ENCODE measurements around the gene ACE.
"Not testable (repeated sequence)": the region's sequence is repeated elsewhere in the genome, so short reads cannot be mapped to it uniquely, and the experiment has no call there.

The ACE gene

GRCh38 chr17:63447471-63448009, 29.3 kb upstream of the ACE start:
- no peak for DNase-seq (ENCODE audit: low read depth)
- TF ChIP-seq, protein P1, sequence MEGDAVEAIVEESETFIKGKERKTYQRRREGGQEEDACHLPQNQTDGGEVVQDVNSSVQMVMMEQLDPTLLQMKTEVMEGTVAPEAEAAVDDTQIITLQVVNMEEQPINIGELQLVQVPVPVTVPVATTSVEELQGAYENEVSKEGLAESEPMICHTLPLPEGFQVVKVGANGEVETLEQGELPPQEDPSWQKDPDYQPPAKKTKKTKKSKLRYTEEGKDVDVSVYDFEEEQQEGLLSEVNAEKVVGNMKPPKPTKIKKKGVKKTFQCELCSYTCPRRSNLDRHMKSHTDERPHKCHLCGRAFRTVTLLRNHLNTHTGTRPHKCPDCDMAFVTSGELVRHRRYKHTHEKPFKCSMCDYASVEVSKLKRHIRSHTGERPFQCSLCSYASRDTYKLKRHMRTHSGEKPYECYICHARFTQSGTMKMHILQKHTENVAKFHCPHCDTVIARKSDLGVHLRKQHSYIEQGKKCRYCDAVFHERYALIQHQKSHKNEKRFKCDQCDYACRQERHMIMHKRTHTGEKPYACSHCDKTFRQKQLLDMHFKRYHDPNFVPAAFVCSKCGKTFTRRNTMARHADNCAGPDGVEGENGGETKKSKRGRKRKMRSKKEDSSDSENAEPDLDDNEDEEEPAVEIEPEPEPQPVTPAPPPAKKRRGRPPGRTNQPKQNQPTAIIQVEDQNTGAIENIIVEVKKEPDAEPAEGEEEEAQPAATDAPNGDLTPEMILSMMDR (IDR thresholded peaks at IDR 0.05; ENCODE audit: control insufficient read depth, insufficient read depth, low read depth, low read length, missing control alignments), result no peak
- H3K4me3 ChIP-seq (ENCODE audit: control insufficient read depth, low read depth, low read length), result no peak overlapping the region

DNA sequence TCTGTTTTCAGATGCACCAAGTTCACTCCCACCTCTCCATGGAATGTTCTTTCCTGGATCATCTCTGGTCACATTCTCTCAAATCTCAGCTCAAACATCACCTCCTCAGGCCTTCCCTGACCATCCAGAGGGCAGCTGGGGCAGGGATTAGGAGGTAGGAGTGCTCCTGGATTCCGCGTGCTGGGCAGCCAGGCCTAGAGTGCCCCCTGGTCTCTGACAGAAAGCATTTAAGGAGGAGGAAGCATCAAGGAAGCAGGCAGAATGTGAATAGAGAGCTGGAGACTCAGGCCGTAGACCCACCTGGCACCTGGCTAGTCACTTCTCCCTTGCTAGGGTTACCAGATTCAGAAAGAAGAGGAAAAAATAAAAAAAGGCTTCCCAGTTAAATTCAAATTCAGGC, 28.2 kb upstream of the ACE start:
- TF ChIP-seq, protein P1 (IDR thresholded peaks at IDR 0.05; ENCODE audit: control insufficient read depth, insufficient read depth, low read depth, low read length, missing control alignments), result no peak
- DNase-seq (ENCODE audit: low read depth), result no peak
- no peak overlapping the region for H3K4me3 ChIP-seq (ENCODE audit: control insufficient read depth, low read depth, low read length)

- no peak overlapping the region for H3K4me3 ChIP-seq (ENCODE audit: control insufficient read depth, low read depth, low read length)
- TF ChIP-seq, protein P1 (IDR thresholded peaks at IDR 0.05; ENCODE audit: control insufficient read depth, insufficient read depth, low read depth, low read length, missing control alignments), result no peak
- DNase-seq (ENCODE audit: low read depth), result no peak
Measured at GRCh38 chr17:63450551-63450950, 26.3 kb upstream of the ACE start.

- H3K4me3 ChIP-seq (ENCODE audit: control insufficient read depth, low read depth, low read length), result no peak overlapping the region
- DNase-seq (ENCODE audit: low read depth), result no peak
- TF ChIP-seq, protein P1 (IDR thresholded peaks at IDR 0.05; ENCODE audit: control insufficient read depth, insufficient read depth, low read depth, low read length, missing control alignments), result no peak
Measured at GRCh38 chr17:63451150-63451549, 25.7 kb upstream of the ACE start.

- no peak overlapping the region for H3K4me3 ChIP-seq (ENCODE audit: control insufficient read depth, low read depth, low read length)
- no peak for DNase-seq (ENCODE audit: low read depth)
- TF ChIP-seq, protein P1 (IDR thresholded peaks at IDR 0.05; ENCODE audit: control insufficient read depth, insufficient read depth, low read depth, low read length, missing control alignments), result no peak
Measured at GRCh38 chr17:63452046-63452961, 24.6 kb upstream of the ACE start.

DNA sequence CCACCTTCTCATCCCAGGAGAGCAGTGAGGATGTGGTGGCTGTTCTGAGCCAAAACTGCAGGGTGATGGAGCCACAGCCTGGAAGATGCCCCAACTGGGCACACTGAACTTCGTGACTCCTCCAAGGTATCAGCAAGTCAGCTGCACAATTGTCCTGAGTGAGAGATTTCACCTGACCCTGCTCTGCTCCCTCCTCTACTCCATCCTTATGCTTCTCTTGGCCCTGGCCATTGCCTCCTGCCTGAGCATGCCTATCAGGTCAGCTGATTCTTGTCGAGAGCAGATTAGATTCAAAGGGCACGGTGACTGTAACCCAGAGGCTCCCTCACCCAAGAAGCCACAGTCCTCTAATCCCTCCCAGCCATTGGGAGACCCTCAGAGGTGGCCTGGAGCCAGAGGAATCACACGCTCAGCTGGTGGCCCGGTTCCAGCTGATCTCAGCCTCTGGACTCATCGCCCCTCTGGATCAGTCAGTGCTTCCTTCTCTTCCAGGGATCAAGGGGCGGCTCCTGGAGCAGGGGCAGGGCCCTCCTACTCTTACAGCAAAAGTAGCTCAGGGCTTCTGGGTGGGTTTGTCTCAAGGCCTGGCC, 23.8 kb upstream of the ACE start:
- TF ChIP-seq, protein P1 (IDR thresholded peaks at IDR 0.05; ENCODE audit: control insufficient read depth, insufficient read depth, low read depth, low read length, missing control alignments), result no peak
- DNase-seq (ENCODE audit: low read depth), result no peak
- no peak overlapping the region for H3K4me3 ChIP-seq (ENCODE audit: control insufficient read depth, low read depth, low read length)

DNA sequence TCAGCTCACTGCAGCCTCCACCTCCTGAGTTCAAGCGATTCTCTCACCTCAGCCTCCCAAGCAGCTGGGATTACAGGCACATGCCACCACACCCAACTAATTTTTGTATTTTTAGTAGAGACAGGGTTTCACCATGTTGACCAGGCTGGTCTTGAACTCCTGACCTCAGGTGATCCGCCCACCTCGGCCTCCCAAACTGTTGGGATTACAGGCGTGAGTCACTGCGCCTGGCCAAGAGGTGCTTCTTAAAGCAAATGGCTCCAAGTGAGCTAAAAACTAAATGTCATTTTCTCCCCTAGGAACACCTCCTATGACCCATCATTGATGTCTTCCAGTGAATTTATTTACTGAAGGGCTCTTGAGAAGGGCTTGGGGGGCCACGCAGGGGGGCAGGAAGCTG, 22.5 kb upstream of the ACE start:
- H3K4me3 ChIP-seq (ENCODE audit: control insufficient read depth, low read depth, low read length), result not testable (repeated sequence)

More for the DNA sequence above, 22.5 kb upstream of the ACE start:
- not testable (repeated sequence) for DNase-seq (ENCODE audit: low read depth)
